HepG2 (cell line): Measurements from ENCODE around the gene WDR37. TPM values are rescaled to one million over a fixed set of nuclear protein-coding genes. Genes with fewer than 3 reads are reported as not detected.

Source experiments
- ATAC-seq: fragments of 200-7000 bp; cut with Tn5 transposase; 3 replicates; pipeline ENCODE4 v1.9.1; 2020; ENCODE audit warnings: mild to moderate bottlenecking, moderate library complexity
- BruUV-seq: library from RNA; stranded (reverse); fragments of 400-500 nt; replicated peaks from 2 replicates; lab custom pipeline; 2021; lab: Mats Ljungman, UMichigan
- CTCF ChIA-PET: fragments of 300-600 bp; formaldehyde crosslinking; extraction: SDS; loops from one replicate; lab custom pipeline; 2021; ENCODE audit warnings: low total read pairs, inconsistent platforms, low intra/inter-chr PET ratio; lab: Yijun Ruan, JAX
- POLR2A ChIA-PET: fragments of 350-600 bp; sonication (Branson Sonifier 250); formaldehyde crosslinking; loops from one replicate; lab custom pipeline; 2020; ENCODE audit warnings: antibody characterized with exemption, inconsistent platforms; lab: Yijun Ruan, JAX
- DNase-seq: peaks from one replicate; pipeline ENCODE4 v3.0.0-alpha.2; 2015; ENCODE audit warnings: low spot score
- FAIRE-seq: peaks from 3 replicates; lab custom pipeline; 2011; peaks lifted over from hg19 to GRCh38; lab: Jason Lieb, UNC
- H2AFZ ChIP-seq: one replicate; pipeline ENCODE4 v1.6.1; 2011; ENCODE audit warnings: low read length, inconsistent platforms
- H3K27ac ChIP-seq: fragments of 300-600 bp; 3 replicates; pipeline ENCODE4 v1.8.0; 2011; ENCODE audit warnings: mixed run types, mild to moderate bottlenecking, mixed read lengths, low read length, inconsistent platforms; ENCODE audit not compliant: insufficient read depth; ENCODE audit errors: extremely low read length
- H3K27me3 ChIP-seq, 2 experiments: fragments of 200-600 bp in 1 of 2; 2 replicates in 1 of 2; 3 replicates in 1 of 2; pipeline versions ENCODE4 v1.6.0 to v1.8.0; 2011; ENCODE audit warnings: low read length in 2 of 2, mild to moderate bottlenecking in 2 of 2, moderate library complexity in 2 of 2, inconsistent platforms in 1 of 2; ENCODE audit not compliant: insufficient read depth in 2 of 2, control insufficient read depth in 1 of 2
- H3K36me3 ChIP-seq, 2 experiments: fragments of 200-600 bp in 1 of 2; replicated peaks in 1 of 2; 2 replicates in 1 of 2; 3 replicates in 1 of 2; pipeline versions ENCODE4 v1.5.1 to v1.8.0; 2011; ENCODE audit warnings: low read length in 2 of 2, inconsistent platforms in 1 of 2; ENCODE audit not compliant: insufficient read depth in 2 of 2, control insufficient read depth in 1 of 2
- H3K4me1 ChIP-seq: 2 replicates; pipeline ENCODE4 v1.5.1; 2012; ENCODE audit warnings: low read length, inconsistent platforms; ENCODE audit not compliant: insufficient read depth
- H3K4me2 ChIP-seq: 2 replicates; pipeline ENCODE4 v1.6.0; 2011; ENCODE audit warnings: low read depth, low read length, inconsistent platforms
- H3K4me3 ChIP-seq, 3 experiments: fragments of 200-600 bp in 1 of 3; sonication (generic), shearing (Covaris generic) in 1 of 3; replicated peaks in 1 of 3; 2 replicates each; pipeline ENCODE4 v1.5.1; 2011 to 2016; ENCODE audit warnings: low read length in 3 of 3, inconsistent platforms in 2 of 3, low read depth in 2 of 3, mild to moderate bottlenecking in 2 of 3, control low read depth in 1 of 3, mixed read lengths in 1 of 3; ENCODE audit not compliant: insufficient read depth in 1 of 3
- H3K79me2 ChIP-seq: one replicate; pipeline ENCODE4 v1.6.1; 2011; ENCODE audit warnings: low read length, inconsistent platforms; ENCODE audit not compliant: insufficient read depth
- H3K9ac ChIP-seq: 2 replicates; pipeline ENCODE4 v1.6.0; 2011; ENCODE audit warnings: mild to moderate bottlenecking, low read depth, low read length, inconsistent platforms; ENCODE audit not compliant: insufficient read depth
- H3K9me3 ChIP-seq: 2 replicates; pipeline ENCODE4 v1.5.1; 2012; ENCODE audit warnings: mild to moderate bottlenecking, low read length
- H4K20me1 ChIP-seq: 2 replicates; pipeline ENCODE4 v1.6.0; 2011; ENCODE audit warnings: inconsistent platforms, mild to moderate bottlenecking, low read length, moderate library complexity; ENCODE audit not compliant: insufficient read depth
- E2F5 ChIP-seq: sonication (generic); formaldehyde crosslinking; conservative IDR thresholded peaks from 2 replicates; pipeline ENCODE4 v1.4.0; 2020; ENCODE audit warnings: missing genetic modification reagents
- NFYB ChIP-seq: sonication (generic); formaldehyde crosslinking; IDR thresholded peaks from 2 replicates; pipeline ENCODE4 v1.4.0; 2020; ENCODE audit warnings: missing genetic modification reagents
- SKIL ChIP-seq: sonication (generic); formaldehyde crosslinking; IDR thresholded peaks from 2 replicates; pipeline ENCODE4 v1.8.0; 2022; ENCODE audit warnings: missing genetic modification reagents, mild to moderate bottlenecking, moderate library complexity, borderline replicate concordance
- TRAFD1 ChIP-seq: sonication (generic); formaldehyde crosslinking; IDR thresholded peaks from 2 replicates; pipeline ENCODE4 v1.5.1; 2020; ENCODE audit warnings: missing genetic modification reagents, mild to moderate bottlenecking, borderline replicate concordance
- WGBS: methylation state at CpG from one replicate; pipeline ENCODE4 v1.1.6; 2017; ENCODE audit warnings: low lambda C conversion rate; 5-methylcytosine and 5-hydroxymethylcytosine counted together
- in situ Hi-C: cut with HindIII; loops from 2 replicates; pipeline ENCODE4 v1.10.0; 2017; ENCODE audit warnings: low pct_unique_long_range_greater_than_20kb; ENCODE audit not compliant: extremely low pct_ligation_motif_present
- intact Hi-C: fragments of 100-400 bp; cut with micrococcal nuclease; formaldehyde crosslinking; loops from one replicate; pipeline ENCODE4 v1.10.0; 2022; ENCODE audit not compliant: unreplicated experiment
- polyA plus RNA-seq, 8 experiments: library from polyadenylated mRNA; depleted of rRNA in 3 of 8; stranded (reverse) in 7 of 8; unstranded in 1 of 8; fragments of >200 nt; fragmentation: Illumina TruSeq in 4 of 8; extraction: Trizol in 4 of 8; gene quantifications; 2 replicates each; pipeline versions ENCODE4 v1.2.1 to v1.2.3, GENCODE V29; 2011 to 2016; ENCODE audit warnings: low read depth in 4 of 8, missing spikeins in 1 of 8, mixed read lengths in 1 of 8; ENCODE audit not compliant: insufficient read depth in 1 of 8
- total RNA-seq, 5 experiments: library from RNA; depleted of rRNA; stranded (reverse); fragments of >200 nt; fragmentation: Illumina TruSeq; extraction: Trizol; gene quantifications; 2 replicates each; pipeline ENCODE4 v1.2.3, GENCODE V29; 2016; ENCODE audit warnings: low read depth in 1 of 5

The WDR37 gene
- total and polyA plus RNA-seq, 2 of the 13 experiments (the other 11 are each of a cell fraction or from before 2014, with no cell fraction given), result 5.9 to 7.5 TPM

DNA sequence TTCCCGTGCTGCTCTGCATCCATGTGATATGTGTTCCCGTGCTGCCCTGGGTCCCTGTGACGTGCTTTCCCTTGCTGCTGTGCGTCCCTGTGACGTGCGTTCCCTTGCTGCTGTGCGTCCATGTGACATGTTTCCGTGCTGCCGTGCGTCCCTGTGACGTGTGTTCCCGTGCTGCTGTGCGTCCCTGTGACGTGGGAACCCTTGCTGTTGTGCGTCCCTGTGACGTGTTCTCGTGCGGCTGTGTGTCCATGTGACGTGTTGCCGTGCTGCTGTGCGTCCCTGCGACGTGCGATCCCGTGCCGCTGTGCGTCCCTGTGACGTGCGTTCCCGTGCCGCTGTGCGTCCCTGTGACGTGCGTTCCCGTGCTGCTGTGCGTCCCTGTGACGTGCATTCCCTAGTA is 45.8 kb downstream of the WDR37 start:
- FAIRE-seq, result no peak
- H3K4me2 ChIP-seq, result no peak overlapping the region
- H3K36me3 ChIP-seq, result peaks cover 20 to 57% of the 10 kb centered on the region in 2 experiments; a peak in 4 of 5 replicates
- H3K79me2 ChIP-seq, result no peaks in the 10 kb centered on the region
- H3K4me3 ChIP-seq, result no peak overlapping the region
- no peak for TF ChIP-seq TRAFD1 (CRISPR knock-in tag)
- peak; percentile 25; the same call in 1 of the 2 replicates for TF ChIP-seq SKIL (CRISPR knock-in tag)
- no peak for TF ChIP-seq E2F5 (CRISPR knock-in tag)
- no peak for TF ChIP-seq NFYB (CRISPR knock-in tag)
- TF ChIP-seq, all 625 proteins: peak for 1
- no peak overlapping the region for H2AFZ ChIP-seq
- H3K9me3 ChIP-seq, result no peaks in the 10 kb centered on the region
- POLR2A ChIA-PET, result no interaction called here
- H3K9ac ChIP-seq, result no peak overlapping the region
- CTCF ChIA-PET, result no interaction called here
- no peak for DNase-seq
- no TSS peak for BruUV-seq
- 98% methylated on average over 37 of the region's 37 CpGs for WGBS
- intact Hi-C loops, result no loop called here
- ATAC-seq, result no peak
- H3K27me3 ChIP-seq, result no peaks in the 10 kb centered on the region
- no peak overlapping the region for H3K27ac ChIP-seq
- H4K20me1 ChIP-seq, result no peaks in the 10 kb centered on the region; the same call in 1 of the 2 replicates
- in situ Hi-C loops, result no loop called here
- H3K4me1 ChIP-seq, result no peaks in the 10 kb centered on the region
